HEK293T (cell line): ENCODE data around the gene SYT2.

Experiments
- ARNT ChIP-seq: fragments of 450-650 bp; IDR thresholded peaks from 2 replicates; pipeline ENCODE4 v1.6.1; 2017; ENCODE audit warnings: mild to moderate bottlenecking
- BHLHE40 ChIP-seq: fragments of 450-650 bp; IDR thresholded peaks from 2 replicates; pipeline ENCODE4 v1.6.1; 2016; ENCODE audit warnings: mild to moderate bottlenecking, moderate library complexity, borderline replicate concordance
- CTBP1 ChIP-seq: fragments of 450-650 bp; IDR thresholded peaks from 2 replicates; pipeline ENCODE4 v1.6.1; 2016; ENCODE audit warnings: borderline replicate concordance
- ELF4 ChIP-seq: fragments of 450-650 bp; IDR thresholded peaks from 2 replicates; pipeline ENCODE4 v1.6.1; 2017; ENCODE audit warnings: antibody characterized with exemption
- FOXA1 ChIP-seq: fragments of 450-650 bp; IDR thresholded peaks from 2 replicates; pipeline ENCODE4 v1.6.1; 2016; ENCODE audit warnings: mild to moderate bottlenecking
- FOXK2 ChIP-seq: fragments of 450-650 bp; IDR thresholded peaks from 2 replicates; pipeline ENCODE4 v1.6.1; 2016; ENCODE audit warnings: mild to moderate bottlenecking
- FOXM1 ChIP-seq: fragments of 450-650 bp; IDR thresholded peaks from 2 replicates; pipeline ENCODE4 v1.6.1; 2017; ENCODE audit warnings: mild to moderate bottlenecking, borderline replicate concordance
- L3MBTL2 ChIP-seq: fragments of 450-650 bp; conservative IDR thresholded peaks from 2 replicates; pipeline ENCODE4 v1.6.1; 2016; ENCODE audit warnings: mild to moderate bottlenecking
- LEF1 ChIP-seq: fragments of 450-650 bp; IDR thresholded peaks from 2 replicates; pipeline ENCODE4 v1.6.1; 2017; ENCODE audit warnings: mild to moderate bottlenecking, borderline replicate concordance
- NFRKB ChIP-seq: fragments of 450-650 bp; IDR thresholded peaks from 2 replicates; pipeline ENCODE4 v1.6.1; 2016; ENCODE audit warnings: mild to moderate bottlenecking, moderate library complexity
- SP1 ChIP-seq: fragments of 450-650 bp; IDR thresholded peaks from 2 replicates; pipeline ENCODE4 v1.6.1; 2017
- SUZ12 ChIP-seq: fragments of 450-650 bp; IDR thresholded peaks from 2 replicates; pipeline ENCODE4 v1.6.1; 2016; ENCODE audit warnings: mild to moderate bottlenecking
- TARDBP ChIP-seq: fragments of 450-650 bp; IDR thresholded peaks from 2 replicates; pipeline ENCODE4 v1.6.1; 2016

- TF ChIP-seq FOXM1, result no peak
- no peak for TF ChIP-seq SP1
- TF ChIP-seq ELF4, result no peak
- no peak for TF ChIP-seq CTBP1
- no peak for TF ChIP-seq FOXK2
- TF ChIP-seq SUZ12, result no peak
- TF ChIP-seq LEF1, result no peak
- no peak for TF ChIP-seq NFRKB
- no peak for TF ChIP-seq ARNT
- no peak for TF ChIP-seq TARDBP
- TF ChIP-seq FOXA1, result no peak
- no peak for TF ChIP-seq L3MBTL2
- TF ChIP-seq BHLHE40, result no peak
Measured at GRCh38 chr1:202564958-202565495, 145.2 kb downstream of the SYT2 start.
